Glomerular endothelial cell (primary cell): ENCODE measurements around the gene TMEM196. TPM values are rescaled to one million over a fixed set of nuclear protein-coding genes. Genes with fewer than 3 reads are reported as not detected.
"Not testable (repeated sequence)": the region's sequence is repeated elsewhere in the genome, so short reads cannot be mapped to it uniquely, and the experiment has no call there.

Experiments used
- DNase-seq: peaks from one replicate; pipeline ENCODE4 v3.0.0-alpha.2; 2011; ENCODE audit warnings: low read depth, low spot score; ENCODE audit errors: extremely low read depth
- total RNA-seq: library from RNA; depleted of rRNA; stranded (reverse); fragments of >200 nt; gene quantifications from 2 replicates; pipeline ENCODE4 v1.2.3, GENCODE V29; 2015

TMEM196 gene
- total RNA-seq, 1 donor from 2014 or later, result not detected

- peak; percentile 75 for DNase-seq
These were observed 64.8 kb downstream of the TMEM196 start, which contains the start of gene POLR1F for GRCh38 chr7:19708397-19709248. TSS of gene POLR1F (minus strand) at chr7:19709037. CDS start at chr7:19709016, 21 bp downstream.

- DNase-seq, result no peak
These were observed 66.2 kb downstream of the TMEM196 start for GRCh38 chr7:19707240-19707639.

DNA sequence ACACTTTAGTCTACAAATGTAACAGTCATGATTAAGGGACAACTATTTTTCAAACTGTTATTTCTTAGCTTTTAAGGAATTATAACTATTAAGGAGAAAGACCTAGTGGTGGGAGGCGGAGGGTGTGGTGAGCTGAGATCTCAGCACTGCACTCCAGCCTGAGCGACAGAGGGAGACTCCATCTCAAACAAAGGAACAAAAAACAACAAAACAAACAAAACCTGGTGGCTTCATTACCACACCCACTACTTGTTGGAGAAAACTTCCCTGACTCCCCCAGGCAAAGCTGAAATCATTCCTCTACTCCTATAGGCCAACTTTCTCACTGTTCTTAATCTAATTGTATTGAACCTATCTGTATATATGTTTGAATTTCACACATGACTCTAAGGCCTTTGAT lies 67.8 kb downstream of the TMEM196 start:
- DNase-seq, result no peak

- no peak for DNase-seq
These were observed 71.9 kb downstream of the TMEM196 start for GRCh38 chr7:19701471-19701870.

DNA sequence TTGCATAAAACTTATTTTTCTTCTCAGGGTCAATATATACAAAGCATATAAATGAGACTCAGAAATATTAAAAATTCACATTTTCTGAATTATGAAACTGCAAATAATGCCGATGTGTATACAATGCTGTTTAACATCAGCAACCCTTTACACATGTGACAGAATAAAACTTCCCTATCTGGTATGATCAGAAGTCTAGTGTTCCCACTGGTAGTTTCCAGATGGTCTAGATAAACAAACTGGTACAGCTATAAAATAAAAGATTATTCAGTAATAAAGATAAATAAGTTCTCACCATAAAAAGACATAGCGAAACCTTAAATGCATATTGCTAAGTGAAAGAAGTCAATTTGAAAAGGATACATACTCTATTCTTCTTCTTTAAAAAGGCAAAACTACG lies 72.5 kb downstream of the TMEM196 start:
- no peak for DNase-seq

DNA sequence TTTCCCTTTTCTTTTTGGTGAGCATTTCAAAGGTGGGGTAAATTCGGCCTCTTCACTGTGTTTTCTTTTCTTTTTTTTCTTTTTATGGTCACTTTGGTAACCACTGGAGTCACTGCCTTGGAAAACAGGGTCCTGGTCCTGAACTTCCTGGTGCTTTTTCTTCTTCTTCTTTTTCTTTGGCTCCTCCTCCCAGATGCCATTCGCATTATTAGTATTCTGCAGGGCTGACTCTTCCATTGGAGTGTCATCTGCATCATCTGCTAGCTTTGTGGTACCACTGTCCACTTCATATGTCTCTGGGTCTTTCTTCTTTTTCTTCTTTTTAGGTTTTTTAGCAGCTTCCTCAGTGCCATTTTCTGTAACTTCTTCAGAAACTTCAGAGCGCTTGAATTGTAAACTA lies 75.1 kb downstream of the TMEM196 start:
- DNase-seq, result no peak

- no peak for DNase-seq
These were observed 76.5 kb downstream of the TMEM196 start for GRCh38 chr7:19696926-19697325.

- no peak for DNase-seq
These were observed 81.1 kb downstream of the TMEM196 start for GRCh38 chr7:19692111-19692828.

DNA sequence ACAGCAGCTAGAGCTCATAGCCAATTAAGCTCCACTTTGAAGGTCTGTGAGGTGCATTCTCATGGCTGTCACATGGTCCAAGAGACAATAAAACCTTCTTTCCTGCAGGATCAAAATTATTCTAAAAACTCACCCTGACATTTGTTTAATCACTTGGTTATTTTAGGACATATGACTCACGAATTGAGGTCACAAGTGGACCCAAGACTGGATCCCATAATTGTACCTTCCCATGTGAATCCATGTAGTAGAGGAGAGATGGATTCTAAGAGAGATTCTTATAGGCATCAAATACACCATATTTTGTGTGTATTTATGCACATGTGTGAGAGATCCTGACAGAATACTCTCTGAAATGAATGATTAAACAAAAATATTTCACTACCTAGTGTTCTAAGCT lies 82.7 kb downstream of the TMEM196 start:
- no peak for DNase-seq

DNA sequence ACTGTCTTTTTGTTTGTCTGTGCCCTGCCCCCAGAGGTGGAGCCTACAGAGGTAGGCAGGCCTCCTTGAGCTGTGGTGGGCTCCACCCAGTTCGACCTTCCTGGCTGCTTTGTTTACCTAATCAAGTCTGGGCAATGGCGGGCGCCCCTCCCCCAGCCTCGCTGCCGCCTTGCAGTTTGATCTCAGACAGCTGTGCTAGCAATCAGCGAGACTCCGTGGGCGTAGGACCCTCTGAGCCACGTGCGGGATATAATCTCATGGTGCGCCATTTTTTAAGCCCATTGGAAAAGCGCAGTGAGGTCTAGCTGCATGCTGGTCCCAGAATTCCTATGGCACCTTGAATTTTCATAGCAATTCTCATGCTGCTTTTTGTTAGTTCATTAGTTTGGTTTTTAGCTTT lies 84.3 kb downstream of the TMEM196 start:
- DNase-seq, result not testable (repeated sequence)

DNA sequence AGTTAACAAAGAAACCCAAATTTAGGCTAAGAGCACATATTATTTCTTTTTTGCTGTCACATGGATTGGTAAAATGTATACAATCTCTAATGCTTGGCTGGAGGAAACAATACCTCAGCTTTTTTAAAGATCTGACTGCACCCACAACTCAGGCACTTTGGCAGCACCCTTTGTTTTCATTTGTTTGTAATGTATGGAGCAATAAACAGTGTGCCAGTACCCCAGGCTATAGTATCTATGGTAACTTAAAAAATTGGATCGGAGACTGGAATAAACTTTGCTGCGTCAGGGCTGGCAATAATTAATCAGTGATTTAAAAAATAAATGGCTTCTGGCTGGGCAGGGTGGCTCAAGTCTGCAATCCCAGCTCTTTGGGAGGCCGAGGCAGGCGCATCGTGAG lies 91.8 kb downstream of the TMEM196 start:
- no peak for DNase-seq

- no peak for DNase-seq
These were observed 96.2 kb downstream of the TMEM196 start for GRCh38 chr7:19677180-19677579.

GRCh38 chr7:19675816-19676215 lies 97.6 kb downstream of the TMEM196 start:
- no peak for DNase-seq

- DNase-seq, result no peak
These were observed 99.0 kb downstream of the TMEM196 start for GRCh38 chr7:19674266-19674960.

DNA sequence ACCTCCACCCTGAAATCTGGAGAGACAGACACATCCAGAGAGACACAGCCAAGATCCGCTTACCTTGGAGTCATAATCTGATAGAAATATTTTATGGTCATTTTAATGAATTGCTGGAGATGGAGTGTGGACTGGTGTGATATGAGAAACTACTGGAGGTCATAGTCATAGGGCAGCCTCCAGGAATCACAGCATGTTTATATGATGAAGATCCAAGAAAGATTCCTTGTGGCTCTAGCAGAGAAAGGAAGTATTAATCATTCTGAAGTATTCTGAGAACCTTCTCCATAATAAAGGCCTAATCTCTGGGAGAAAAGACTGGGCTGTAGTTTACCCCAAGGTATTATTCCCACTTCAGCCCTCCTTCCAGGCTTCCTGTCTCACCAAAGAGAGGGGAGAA lies 102.6 kb downstream of the TMEM196 start:
- DNase-seq, result no peak

Other genes with a start within 250 kb of the TMEM196 start
- 14.9 and 16.9 TPM in 2 replicates for gene POLR1F, start 64.6 kb downstream of the TMEM196 start, total RNA-seq